Islet precursor cell (in vitro differentiated cells): ENCODE measurements around the gene LTF.
"Not testable (repeated sequence)": the region's sequence is repeated elsewhere in the genome, so short reads cannot be mapped to it uniquely, and the experiment has no call there.

Experiments used
- DNase-seq: peaks from one replicate; pipeline ENCODE4 v3.0.0-alpha.2; 2018

Gene LTF

GRCh38 chr3:46412786-46413298, 51.9 kb downstream of the LTF start:
- no peak for DNase-seq

DNA sequence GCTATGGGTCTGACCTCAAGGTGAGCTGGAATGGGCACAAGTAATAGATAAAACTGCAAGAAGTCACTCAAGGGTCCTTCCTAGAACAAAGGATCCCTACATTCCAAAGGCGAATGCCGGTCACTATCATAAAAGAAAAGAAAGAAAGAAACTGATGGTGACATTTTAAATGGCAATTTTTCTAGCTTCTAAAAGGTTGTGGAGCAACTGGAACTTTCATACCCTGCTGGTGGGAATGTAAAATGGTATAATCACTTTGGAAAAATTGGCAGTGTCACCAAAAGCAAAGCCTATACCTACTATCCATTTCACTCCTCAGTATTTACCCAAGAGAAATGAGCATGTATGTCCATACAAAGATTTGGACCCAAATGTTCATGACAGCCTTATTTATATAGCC, 53.4 kb downstream of the LTF start:
- DNase-seq = no peak

DNA sequence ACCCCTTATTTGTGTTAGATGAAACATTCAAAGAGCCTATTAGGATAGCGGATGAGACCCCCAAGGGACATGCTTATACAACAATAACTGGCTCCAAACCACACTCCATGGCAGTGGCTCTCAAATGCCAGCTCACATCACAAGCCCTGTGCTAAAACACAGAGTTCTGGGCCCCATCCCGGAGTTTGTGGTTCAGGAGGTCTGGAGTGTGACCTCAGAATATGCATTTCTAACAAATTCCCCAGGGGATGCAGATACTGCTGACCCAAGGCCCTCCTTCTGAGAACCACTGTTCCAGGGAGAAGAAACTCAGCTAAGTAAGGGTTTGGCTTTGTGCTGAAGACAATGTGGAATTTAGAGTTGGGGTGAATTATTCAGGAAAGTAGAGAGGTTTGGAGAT, 54.0 kb downstream of the LTF start:
- peak; percentile 9 for DNase-seq

DNA sequence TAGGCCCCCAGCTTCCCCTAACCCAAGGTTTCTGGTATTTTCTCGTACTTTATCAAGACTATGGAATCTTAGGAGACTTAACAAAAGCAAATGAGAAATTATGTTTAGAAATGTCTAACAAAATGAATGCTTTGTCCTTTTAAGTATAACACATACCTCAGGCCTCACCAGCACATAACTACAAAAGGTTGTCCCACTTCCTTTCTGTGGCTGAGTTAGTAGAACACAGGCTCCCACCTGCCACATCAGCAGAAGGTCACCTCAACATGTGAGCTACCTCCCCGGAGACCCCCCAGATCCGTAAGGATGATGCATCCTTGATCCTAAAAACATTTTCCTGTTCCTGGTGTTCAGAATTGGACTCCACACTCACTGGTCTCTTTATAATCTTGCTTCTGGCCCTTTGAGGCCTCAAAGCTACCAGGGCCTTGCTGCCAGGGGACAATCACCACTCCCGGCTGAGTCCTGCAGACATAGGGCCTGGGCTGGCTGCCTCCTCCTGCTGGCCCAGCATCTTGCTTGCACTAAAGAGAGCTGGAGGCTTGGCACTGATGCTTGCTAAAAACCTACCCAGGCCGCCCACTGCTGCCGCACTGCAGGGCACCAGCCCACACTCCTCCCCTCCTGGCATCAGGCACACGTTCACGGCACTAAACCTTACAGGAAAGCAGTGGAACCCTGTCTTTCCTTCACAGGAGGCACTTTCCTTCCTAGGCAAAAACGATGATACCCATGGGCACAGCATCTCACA, 54.8 kb downstream of the LTF start:
- peak; percentile 43 for DNase-seq

DNA sequence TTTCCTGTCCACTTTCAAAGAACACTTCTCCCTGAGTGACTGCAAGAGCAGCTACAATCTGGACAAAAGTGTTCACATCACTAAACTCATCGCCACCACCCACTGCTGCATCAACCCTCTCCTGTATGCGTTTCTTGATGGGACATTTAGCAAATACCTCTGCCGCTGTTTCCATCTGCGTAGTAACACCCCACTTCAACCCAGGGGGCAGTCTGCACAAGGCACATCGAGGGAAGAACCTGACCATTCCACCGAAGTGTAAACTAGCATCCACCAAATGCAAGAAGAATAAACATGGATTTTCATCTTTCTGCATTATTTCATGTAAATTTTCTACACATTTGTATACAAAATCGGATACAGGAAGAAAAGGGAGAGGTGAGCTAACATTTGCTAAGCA, 55.9 kb downstream of the LTF start:
- peak; percentile 33 for DNase-seq

- DNase-seq = peak; percentile 29
Observed at GRCh38 chr3:46407970-46408369, 56.7 kb downstream of the LTF start.

- DNase-seq = peak; percentile 56
Observed at GRCh38 chr3:46406788-46407611, 57.7 kb downstream of the LTF start, which contains the start of the genes CCR5AS and CCRL2. CCR5AS (minus strand) TSS chr3:46407066. CCRL2 (plus strand) TSS chr3:46407259; CDS start chr3:46408080, 821 bp downstream.

DNA sequence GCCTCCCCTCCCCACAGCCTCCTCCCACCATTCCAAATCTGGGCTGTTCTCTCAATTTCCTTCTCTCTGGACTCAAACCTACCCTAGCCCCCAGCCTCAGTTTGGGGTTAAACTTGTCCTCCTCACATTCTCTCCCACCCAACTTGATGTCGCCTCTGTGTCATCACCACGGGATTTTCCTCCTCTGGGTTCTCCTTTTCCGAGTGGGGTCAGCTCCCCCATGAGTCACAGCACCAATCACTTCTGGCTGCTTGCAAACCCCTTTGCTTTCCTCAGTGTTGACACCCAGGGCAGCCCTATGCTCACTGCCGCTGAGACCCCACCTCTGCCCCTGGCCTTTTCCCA, 58.3 kb downstream of the LTF start:
- DNase-seq = no peak

GRCh38 chr3:46405301-46406019, 59.2 kb downstream of the LTF start:
- no peak for DNase-seq

- not testable (repeated sequence) for DNase-seq
Observed at GRCh38 chr3:46402902-46403301, 61.8 kb downstream of the LTF start.

- no peak for DNase-seq
Observed at GRCh38 chr3:46401579-46401978, 63.1 kb downstream of the LTF start.

DNA sequence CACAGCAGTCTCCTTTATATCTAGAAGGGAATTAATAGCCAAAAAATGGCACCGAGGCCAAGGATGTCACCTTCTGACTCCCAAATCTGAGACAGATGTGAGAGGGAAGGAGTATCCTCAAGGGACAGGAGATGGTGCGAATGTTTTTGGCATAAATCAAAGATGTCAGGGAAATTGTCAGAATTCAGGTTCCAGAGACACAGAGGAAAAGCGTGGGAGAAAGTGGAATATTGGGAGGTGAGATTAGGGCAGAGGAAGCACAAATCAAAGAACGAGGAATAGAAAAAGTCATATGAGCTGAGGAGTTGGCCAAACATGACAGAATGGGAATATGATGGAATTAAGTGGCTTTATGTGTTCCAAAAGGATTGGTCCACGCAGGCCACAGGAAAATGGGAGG, 63.9 kb downstream of the LTF start:
- no peak for DNase-seq

DNA sequence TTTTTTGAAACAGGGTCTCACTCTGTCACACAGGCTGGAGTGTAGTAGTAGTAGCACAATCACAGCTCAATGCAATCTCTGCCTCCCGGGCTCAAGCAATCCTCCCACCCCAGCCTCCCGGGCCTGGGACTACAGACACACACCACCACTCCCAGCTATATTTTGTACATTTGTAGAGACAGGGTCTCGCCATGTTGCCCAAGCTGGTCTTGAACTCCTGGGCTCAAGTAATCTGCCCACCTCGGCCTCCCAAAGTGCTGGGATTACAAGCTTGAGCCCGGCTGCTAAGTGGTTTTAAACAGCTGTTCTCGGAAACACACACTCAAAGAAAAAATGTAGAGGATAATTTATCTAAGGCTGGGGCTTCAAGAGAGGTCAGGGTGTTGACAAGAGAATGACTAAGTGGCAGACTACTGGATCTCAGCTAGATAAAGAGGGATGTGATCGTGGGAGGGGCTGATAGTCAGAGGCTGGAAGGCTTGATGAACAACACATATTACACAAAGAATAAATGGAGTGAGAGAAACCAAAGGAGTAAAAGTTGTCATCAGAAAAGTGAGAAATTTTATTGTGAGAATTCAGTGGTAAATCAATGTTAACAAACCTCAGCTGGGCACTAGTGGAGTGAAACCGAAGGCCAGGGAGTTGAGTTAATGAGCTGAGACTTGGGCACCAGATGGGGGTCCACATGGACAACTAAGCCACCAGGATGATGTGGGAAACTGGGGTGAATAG, 64.5 kb downstream of the LTF start:
- no peak for DNase-seq

DNA sequence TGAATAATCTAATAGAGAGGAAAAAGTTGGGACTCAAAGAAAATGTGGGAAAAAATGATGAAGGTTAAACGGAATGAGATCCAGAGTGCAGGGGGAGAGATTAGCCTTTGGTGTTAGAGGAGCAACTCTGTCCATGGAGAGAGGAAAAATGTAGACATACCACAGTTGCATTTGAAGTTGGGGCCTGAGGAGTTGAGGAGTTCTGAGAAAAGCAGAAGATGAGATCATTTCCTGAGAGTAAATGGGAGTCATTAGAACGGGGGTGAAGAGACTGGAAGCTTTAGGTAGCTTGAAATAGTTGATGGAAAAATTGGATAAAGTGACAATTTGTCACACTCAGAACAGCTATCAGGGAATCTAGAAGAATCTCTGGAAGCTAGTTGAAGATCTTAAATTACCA, 65.1 kb downstream of the LTF start:
- no peak for DNase-seq

- no peak for DNase-seq
Observed at GRCh38 chr3:46399098-46399497, 65.6 kb downstream of the LTF start.

- no peak for DNase-seq
Observed at GRCh38 chr3:46398186-46398955, 66.3 kb downstream of the LTF start.

GRCh38 chr3:46397111-46397510, 67.6 kb downstream of the LTF start:
- peak; percentile 26 for DNase-seq

GRCh38 chr3:46395766-46396530, 68.8 kb downstream of the LTF start:
- DNase-seq = peak; percentile 26

DNA sequence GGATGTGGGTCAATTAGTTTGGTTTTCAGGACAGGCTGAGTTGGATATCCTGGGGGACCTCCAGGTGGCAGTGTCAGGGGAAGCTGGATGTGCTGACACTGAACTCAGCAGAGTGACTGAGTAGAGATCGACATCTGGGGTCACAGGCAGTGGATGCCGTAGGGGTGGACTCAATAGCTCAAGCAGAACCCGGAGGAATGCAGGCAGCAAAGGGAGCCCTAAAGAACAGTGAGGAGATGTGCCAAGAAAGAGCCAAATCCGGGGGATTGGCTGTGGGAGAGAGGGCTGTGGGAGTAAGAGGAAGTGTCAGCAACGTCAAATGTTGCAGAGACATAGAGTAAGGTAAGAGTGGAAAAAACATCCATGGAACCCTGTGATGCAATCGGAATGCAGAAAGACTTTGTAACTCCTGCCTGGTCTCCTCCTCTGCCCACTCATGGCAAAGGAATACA, 69.5 kb downstream of the LTF start:
- peak; percentile 53 for DNase-seq

- DNase-seq = peak; percentile 46
Observed at GRCh38 chr3:46393554-46394434, 70.9 kb downstream of the LTF start.
